NCI-H1105 (cell line): ENCODE data around the gene PPIB.
"Not testable (repeated sequence)": the region's sequence is repeated elsewhere in the genome, so short reads cannot be mapped to it uniquely, and the experiment has no call there.

Source experiments
- DNase-seq: peaks from one replicate; lab custom pipeline; 2025; lab: John Stamatoyannopoulos, UW

The PPIB gene

GRCh38 chr15:64110108-64110701, 52.6 kb downstream of the PPIB start:
- DNase-seq = not testable (repeated sequence)

GRCh38 chr15:64107337-64107736, 55.5 kb downstream of the PPIB start:
- no peak for DNase-seq
